Mammary microvascular endothelial cell (primary cell): ENCODE measurements around the gene KCNJ12. TPM values are rescaled to one million over a fixed set of nuclear protein-coding genes. Genes with fewer than 3 reads are reported as not detected.

Experiments used
- total RNA-seq: library from RNA; depleted of rRNA; stranded (reverse); fragments of >200 nt; gene quantifications from 2 replicates; pipeline ENCODE4 v1.2.3, GENCODE V29; 2015

Gene KCNJ12
- 0.25 and 0.67 TPM in 2 replicates for total RNA-seq

GRCh38 chr17:21376081-21376758 is at the start of gene KCNJ12:
KCNJ12 (plus strand) TSS chr17:21376357; CDS start chr17:21415343, 38,986 bp downstream.

Other genes with a start within 250 kb of the KCNJ12 start
- gene DHRS7B, start 249.4 kb upstream of the KCNJ12 start, total RNA-seq: 13.1 and 28.5 TPM in 2 replicates
- 40.9 and 41.3 TPM in 2 replicates for gene TMEM11, start 162.2 kb upstream of the KCNJ12 start, total RNA-seq
- gene NATD1, start 122.9 kb upstream of the KCNJ12 start, total RNA-seq: 4.3 and 5.1 TPM in 2 replicates
- gene MAP2K3, start 91.6 kb upstream of the KCNJ12 start, total RNA-seq: 28.4 and 37.8 TPM in 2 replicates